Stimulated activated CD4-positive, alpha-beta T cell treated with anti-CD3 and anti-CD28 coated beads, Interleukin-15, amount 100 ng/mL, for 24 hours (primary cell): ENCODE results near the gene NBEAL2.

ENCODE experiments used
- DNase-seq: peaks from one replicate; pipeline ENCODE4 v3.0.0-alpha.2; 2020

Gene NBEAL2

GRCh38 chr3:46965151-46965550 is 14.3 kb upstream of the NBEAL2 start:
- peak; percentile 56 for DNase-seq

GRCh38 chr3:46966811-46967210 is 12.7 kb upstream of the NBEAL2 start:
- DNase-seq = no peak

GRCh38 chr3:46968783-46969428 is 10.6 kb upstream of the NBEAL2 start:
- DNase-seq = no peak

- no peak for DNase-seq
These were observed 8.9 kb upstream of the NBEAL2 start for GRCh38 chr3:46970391-46971091.

GRCh38 chr3:46971151-46971550 is 8.3 kb upstream of the NBEAL2 start:
- DNase-seq = no peak

GRCh38 chr3:46971742-46972141 is 7.7 kb upstream of the NBEAL2 start:
- DNase-seq = no peak

- no peak for DNase-seq
These were observed 7.1 kb upstream of the NBEAL2 start for GRCh38 chr3:46972396-46972795.

- DNase-seq = no peak
These were observed 4.9 kb upstream of the NBEAL2 start for GRCh38 chr3:46974421-46975171.

GRCh38 chr3:46976326-46977190 is 2.9 kb upstream of the NBEAL2 start, which contains the start of gene CCDC12:
Gene CCDC12 (minus strand): TSS chr3:46976745. CDS start chr3:46976732, 13 bp downstream.
- peak; percentile 94 for DNase-seq

GRCh38 chr3:46977811-46978195 is 1.7 kb upstream of the NBEAL2 start:
- DNase-seq = no peak

- DNase-seq = no peak
These were observed 1.1 kb upstream of the NBEAL2 start for GRCh38 chr3:46978381-46978780.

- no peak for DNase-seq
These were observed 562 bp downstream of the NBEAL2 start for GRCh38 chr3:46979958-46980497.

GRCh38 chr3:46981932-46982471 is 2.5 kb downstream of the NBEAL2 start:
- DNase-seq = no peak

- DNase-seq = no peak
These were observed 3.1 kb downstream of the NBEAL2 start for GRCh38 chr3:46982546-46982945.

- no peak for DNase-seq
These were observed 5.4 kb downstream of the NBEAL2 start for GRCh38 chr3:46984591-46985459.

- DNase-seq = no peak
These were observed 6.1 kb downstream of the NBEAL2 start for GRCh38 chr3:46985588-46985987.

- DNase-seq = no peak
These were observed 6.7 kb downstream of the NBEAL2 start for GRCh38 chr3:46986055-46986730.

- DNase-seq = no peak
These were observed 7.4 kb downstream of the NBEAL2 start for GRCh38 chr3:46986782-46987310.

- no peak for DNase-seq
These were observed 7.9 kb downstream of the NBEAL2 start for GRCh38 chr3:46987319-46987742.

- peak; percentile 92 for DNase-seq
These were observed 8.4 kb downstream of the NBEAL2 start for GRCh38 chr3:46987743-46988401.
